GM18907 (cell line): ENCODE data around the gene SPON1.
"Not testable (repeated sequence)": the region's sequence is repeated elsewhere in the genome, so short reads cannot be mapped to it uniquely, and the experiment has no call there.

Source experiments
- ATAC-seq: cut with Tn5 transposase; IDR thresholded peaks from one replicate; pipeline ENCODE4 v1.9.1; 2021; ENCODE audit warnings: mild to moderate bottlenecking, moderate library complexity; ENCODE audit not compliant: unreplicated experiment

SPON1 gene

DNA sequence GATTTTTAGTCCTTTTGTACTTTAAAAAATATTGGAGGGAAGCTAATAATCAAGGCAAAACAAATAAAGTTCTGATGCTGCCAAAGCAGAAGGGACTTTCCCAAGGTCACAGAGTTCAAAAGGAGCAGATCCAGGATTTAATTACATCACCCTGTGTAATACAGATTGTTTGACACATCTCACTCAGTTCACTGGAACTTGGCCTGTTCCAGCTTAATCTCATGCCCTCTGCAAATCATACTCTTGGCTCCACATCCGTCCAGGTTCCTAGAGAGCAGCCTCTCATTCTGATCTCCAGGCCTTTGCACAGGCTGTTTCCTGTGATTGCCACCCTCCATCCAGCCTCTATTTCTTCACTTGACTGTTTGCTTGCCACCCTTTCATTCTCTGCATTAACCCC lies 151.7 kb downstream of the SPON1 start:
- no peak for ATAC-seq

GRCh38 chr11:14114786-14115185 lies 152.3 kb downstream of the SPON1 start:
- ATAC-seq, result no peak

- no peak for ATAC-seq
Observed at GRCh38 chr11:14117632-14118031, 155.1 kb downstream of the SPON1 start.

DNA sequence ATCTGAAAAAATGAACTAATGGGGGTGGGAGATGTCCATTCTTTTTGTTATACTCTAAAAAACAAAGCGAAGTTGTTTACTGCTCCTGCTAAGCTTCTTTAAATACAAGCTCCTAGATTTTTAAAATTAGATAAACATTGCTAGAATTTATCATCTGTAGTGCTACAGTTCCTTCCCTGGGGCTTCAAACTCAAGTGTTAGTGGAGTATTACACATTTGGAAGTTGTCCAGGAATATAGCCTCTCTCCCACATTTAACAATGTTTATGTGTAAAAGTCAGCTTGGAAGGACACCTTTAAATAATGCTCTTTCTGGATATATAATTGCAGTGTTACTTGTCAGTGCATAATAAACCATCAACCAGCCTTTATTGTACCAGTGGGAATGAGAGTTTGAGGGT lies 155.5 kb downstream of the SPON1 start:
- no peak for ATAC-seq

DNA sequence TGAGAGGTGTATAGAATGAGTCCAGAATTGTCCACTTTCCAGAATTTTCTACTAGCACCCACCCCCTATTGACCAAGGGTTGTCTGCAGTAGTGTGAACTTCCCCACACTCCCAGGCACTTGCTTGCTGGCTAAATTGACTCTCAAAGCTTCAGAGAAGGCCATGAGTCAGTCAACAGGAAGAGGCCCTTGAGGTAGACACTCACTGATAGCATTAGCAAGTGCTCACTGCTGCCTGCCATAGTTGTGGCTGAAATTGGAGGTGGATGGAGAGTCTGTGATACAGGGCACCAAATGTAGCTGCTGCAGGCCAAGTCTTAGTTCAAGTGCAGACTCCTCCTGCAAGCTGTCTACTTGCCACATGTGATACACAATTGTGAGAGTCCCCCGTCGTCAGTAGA lies 156.8 kb downstream of the SPON1 start:
- no peak for ATAC-seq

- ATAC-seq, result no peak
Observed at GRCh38 chr11:14124350-14124749, 161.8 kb downstream of the SPON1 start.

GRCh38 chr11:14124886-14125285 lies 162.4 kb downstream of the SPON1 start:
- ATAC-seq, result no peak

- ATAC-seq, result no peak
Observed at GRCh38 chr11:14125529-14125928, 163.0 kb downstream of the SPON1 start.

DNA sequence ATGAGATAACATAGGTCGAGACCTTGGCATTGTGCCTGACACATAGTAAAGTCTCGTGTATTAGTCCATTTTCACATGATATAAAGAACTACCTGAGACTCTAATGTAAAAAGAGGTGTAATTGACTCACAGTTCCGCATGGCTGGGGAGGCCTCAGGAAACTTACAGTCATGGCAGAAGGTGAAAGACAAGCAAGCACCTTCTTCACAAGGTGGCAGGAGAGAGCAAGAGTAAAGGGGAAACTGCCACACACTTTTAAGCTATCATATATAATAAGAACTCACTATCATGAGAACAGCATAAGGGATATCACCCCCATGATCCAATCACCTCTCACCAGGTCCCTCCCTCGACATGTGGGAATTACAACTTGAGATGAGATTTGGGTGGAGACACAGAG lies 165.2 kb downstream of the SPON1 start:
- ATAC-seq, result no peak

DNA sequence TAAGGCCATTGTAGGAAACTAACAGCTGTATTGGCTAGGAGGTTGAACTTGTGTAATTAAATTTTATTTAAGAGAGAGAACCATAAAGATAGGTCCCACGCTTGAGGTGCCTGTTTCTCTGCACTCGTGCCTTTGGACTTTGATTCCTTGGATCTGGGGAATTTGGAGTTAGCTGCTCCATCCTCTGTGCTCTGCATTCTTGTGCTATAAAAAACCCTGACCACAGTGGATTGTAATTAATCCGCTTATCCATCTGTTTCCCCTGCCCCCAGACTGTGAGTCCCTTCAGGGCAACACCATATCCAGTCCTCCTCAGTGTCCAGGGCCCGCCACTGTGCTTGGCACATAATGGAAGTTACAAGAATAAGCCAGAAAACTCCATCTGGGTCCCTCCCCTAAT lies 169.8 kb downstream of the SPON1 start:
- no peak for ATAC-seq

DNA sequence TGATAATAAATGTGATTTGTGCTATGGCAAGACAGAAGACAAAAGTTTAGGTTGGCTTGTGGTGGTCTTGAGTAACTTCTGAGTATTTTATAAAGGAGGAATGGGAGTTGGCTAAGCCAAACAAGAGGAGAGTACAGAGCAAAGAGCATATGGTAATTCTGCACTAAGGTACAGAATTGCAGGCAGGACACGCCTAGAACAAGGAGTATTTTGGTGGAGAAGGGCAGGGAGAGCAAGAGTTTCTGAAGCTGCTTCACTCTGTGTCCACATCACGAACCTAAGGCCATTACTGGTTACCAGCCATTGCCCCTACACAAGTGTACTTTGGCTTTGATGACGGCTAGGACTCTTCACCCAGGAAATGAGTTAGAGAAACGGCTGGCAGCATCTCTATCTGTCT lies 170.9 kb downstream of the SPON1 start:
- no peak for ATAC-seq

DNA sequence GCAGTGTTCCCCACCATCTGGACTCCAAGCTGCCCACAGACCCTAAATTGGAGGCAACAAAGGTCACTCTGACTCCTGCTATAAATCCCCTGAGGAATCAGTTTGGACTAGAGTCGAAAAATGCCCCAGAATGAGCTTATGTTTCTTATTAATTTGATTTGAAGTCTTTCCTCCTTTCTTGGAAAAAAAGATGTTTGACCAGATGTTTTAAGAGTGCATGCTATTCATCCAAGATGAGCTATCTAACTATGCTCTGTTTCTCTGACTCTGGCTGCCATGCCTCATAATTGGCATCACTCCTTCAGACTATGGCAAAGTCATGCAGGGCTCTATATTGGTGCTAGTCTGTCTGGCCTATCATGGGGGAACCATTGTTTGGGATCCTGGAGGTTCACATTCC lies 174.0 kb downstream of the SPON1 start:
- no peak for ATAC-seq

DNA sequence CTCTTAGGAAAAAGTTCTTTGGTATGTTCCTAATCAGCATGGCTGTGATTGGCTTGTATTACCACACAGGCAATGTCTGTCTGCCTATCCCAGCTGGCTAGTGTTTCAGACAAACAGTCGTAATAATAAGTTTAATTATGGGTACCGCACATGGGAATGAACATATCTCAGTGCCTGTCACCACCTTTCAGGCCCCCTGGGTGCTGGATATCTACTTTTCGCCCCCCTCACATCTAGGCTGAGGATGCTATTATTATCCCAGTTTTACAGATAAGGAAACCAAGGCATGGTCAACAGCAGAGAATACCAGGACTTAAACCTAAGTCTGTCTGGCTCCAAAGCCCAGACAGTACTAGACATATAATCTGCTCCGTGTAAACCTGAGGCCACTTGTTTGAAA lies 174.8 kb downstream of the SPON1 start:
- ATAC-seq, result no peak

GRCh38 chr11:14140991-14141390 lies 178.5 kb downstream of the SPON1 start:
- no peak for ATAC-seq

- no peak for ATAC-seq
Observed at GRCh38 chr11:14141676-14142075, 179.2 kb downstream of the SPON1 start.

DNA sequence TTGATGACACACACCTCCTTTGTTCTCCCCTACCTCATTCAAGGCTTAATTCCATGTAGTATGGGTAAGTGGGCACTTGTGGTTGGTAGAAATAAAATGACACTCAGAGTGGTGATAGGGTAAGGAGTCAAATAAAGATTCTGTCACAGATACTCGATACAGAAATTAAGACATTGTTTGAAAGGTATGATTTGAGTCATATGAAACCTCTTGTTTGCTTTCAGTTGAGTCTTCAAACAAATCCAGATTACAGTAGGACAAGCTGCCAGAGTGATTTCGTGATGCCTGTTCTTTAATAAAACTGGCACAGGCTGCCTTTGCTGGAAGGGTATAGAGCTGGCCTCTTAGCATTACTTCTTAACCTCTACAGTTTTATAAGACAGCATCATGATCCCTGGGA lies 182.4 kb downstream of the SPON1 start:
- no peak for ATAC-seq

GRCh38 chr11:14148653-14149273 lies 186.2 kb downstream of the SPON1 start:
- ATAC-seq, result peak; percentile 58

DNA sequence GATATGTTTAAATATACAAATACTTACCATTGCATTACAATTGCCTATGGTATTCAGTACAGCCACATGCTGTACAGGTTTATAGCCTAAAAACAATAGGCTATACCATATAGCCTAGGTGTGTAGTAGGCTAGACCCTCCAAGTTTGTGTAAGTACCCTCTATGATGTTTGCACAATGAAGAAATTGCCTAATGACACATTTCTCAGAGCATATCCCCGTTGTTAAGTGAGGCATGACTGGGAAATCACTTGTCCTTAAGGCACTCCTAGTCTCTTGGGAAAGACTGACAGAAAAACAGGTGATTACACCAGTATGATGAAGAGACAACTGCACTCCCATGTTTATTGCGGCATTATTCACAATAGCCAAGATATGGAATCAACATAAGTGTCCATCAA lies 187.2 kb downstream of the SPON1 start:
- ATAC-seq, result no peak

GRCh38 chr11:14150878-14151277 lies 188.4 kb downstream of the SPON1 start:
- ATAC-seq, result no peak

DNA sequence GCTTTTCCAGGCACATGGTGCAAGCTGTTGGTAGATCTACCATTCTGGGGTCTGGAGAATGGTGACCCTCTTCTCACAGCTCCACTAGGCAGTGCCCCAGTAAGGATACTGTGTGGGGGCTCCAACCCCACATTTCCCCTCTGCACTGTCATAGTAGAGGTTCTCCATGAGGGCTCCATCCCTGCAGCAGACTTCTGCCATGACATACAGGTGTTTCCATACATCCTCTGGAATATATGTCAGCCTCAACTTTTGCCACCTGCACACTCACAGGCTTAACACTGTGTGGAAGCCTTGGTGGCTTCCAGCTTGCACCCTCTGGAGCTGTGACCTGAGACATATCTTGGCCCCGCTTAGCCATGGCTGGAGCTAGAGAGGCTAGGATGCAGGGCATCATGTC lies 191.6 kb downstream of the SPON1 start:
- not testable (repeated sequence) for ATAC-seq

DNA sequence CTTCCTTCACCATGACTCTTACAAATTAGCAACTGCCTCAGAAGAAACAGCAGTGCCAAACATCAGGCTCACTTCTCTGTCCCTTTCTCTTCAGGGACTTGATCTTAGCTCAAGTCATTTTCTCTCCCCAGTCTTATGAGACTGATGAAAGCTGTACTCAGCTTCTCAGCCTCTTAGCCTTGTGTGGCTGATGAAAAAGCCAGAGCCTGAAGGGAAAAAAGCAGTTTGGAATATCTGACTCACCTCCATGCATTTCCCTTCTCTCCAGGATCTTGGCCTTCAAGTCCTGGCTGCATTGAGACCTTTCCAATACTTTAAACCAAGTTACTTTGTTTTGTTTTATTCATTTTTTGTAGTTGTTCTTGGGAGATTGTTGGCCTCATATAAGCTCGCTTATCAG lies 195.9 kb downstream of the SPON1 start:
- ATAC-seq, result no peak

DNA sequence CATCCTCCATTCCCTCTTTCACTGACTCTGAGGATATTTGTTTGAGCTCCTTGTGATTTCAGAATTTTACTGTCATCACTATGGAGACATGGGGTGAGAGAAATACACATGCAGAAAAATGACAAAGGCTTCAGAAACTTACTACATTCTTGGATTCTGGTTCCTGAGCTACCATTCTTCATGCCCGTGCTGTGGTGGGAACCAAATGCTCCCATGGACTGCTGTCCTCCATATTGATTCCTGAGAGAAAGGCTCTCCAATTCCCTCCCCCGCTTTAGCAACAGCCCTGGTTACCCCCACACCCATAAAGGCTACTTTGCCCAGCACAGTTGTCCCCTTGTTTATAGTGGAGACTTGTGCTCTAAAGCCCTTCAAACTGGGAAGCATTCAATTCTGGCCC lies 201.1 kb downstream of the SPON1 start:
- ATAC-seq, result no peak

GRCh38 chr11:14173679-14174078 lies 211.2 kb downstream of the SPON1 start:
- not testable (repeated sequence) for ATAC-seq
